Spleen (tissue), 11 donors: Measurements from ENCODE around the gene DAO. TPM values are rescaled to one million over a fixed set of nuclear protein-coding genes. Genes with fewer than 3 reads are reported as not detected.

ENCODE experiments used
- DNase-seq: peaks from one replicate; pipeline ENCODE4 v3.0.0-alpha.2; 2020
- H3K27ac ChIP-seq, 8 donors: fragments of 200-600 bp; sonication (generic) in 7 of 8; 1 replicate in 4 of 8; 2 replicates in 4 of 8; pipeline versions ENCODE4 v1.5.0 to v1.8.0; 2016 to 2021; ENCODE audit warnings: inconsistent platforms in 4 of 8, mild to moderate bottlenecking in 4 of 8, moderate library complexity in 1 of 8
- H3K27me3 ChIP-seq, 7 donors: fragments of 200-600 bp; sonication (generic) in 6 of 7; replicated peaks in 1 of 7; 1 replicate in 4 of 7; 2 replicates in 3 of 7; pipeline versions ENCODE4 v1.5.0 to v1.8.0; 2016 to 2021; ENCODE audit warnings: inconsistent platforms in 3 of 7, mild to moderate bottlenecking in 1 of 7
- H3K36me3 ChIP-seq, 6 donors: fragments of 200-600 bp; sonication (generic) in 5 of 6; 1 replicate in 4 of 6; 2 replicates in 2 of 6; pipeline versions ENCODE4 v1.5.0 to v1.8.0; 2016 to 2021; ENCODE audit warnings: inconsistent platforms in 2 of 6
- H3K4me1 ChIP-seq, 6 donors: fragments of 200-600 bp; sonication (generic) in 5 of 6; 1 replicate in 3 of 6; 2 replicates in 3 of 6; pipeline versions ENCODE4 v1.5.0 to v1.8.0; 2016 to 2021; ENCODE audit warnings: inconsistent platforms in 3 of 6
- H3K4me3 ChIP-seq, 8 donors: fragments of 200-600 bp; sonication (generic) in 7 of 8; 1 replicate in 4 of 8; 2 replicates in 4 of 8; pipeline versions ENCODE4 v1.5.0 to v1.8.0; 2016 to 2021; ENCODE audit warnings: inconsistent platforms in 4 of 8, mild to moderate bottlenecking in 4 of 8, moderate library complexity in 2 of 8
- H3K9me3 ChIP-seq, 8 donors: fragments of 200-600 bp; sonication (generic) in 7 of 8; 1 replicate in 4 of 8; 2 replicates in 4 of 8; pipeline versions ENCODE4 v1.5.0 to v1.8.0; 2016 to 2021; ENCODE audit warnings: inconsistent platforms in 4 of 8
- CTCF ChIP-seq, 11 experiments: fragments of 200-600 bp in 7 of 11; fragments of 450-650 bp in 4 of 11; sonication (generic) in 4 of 11; IDR thresholded peaks in 8 of 11; conservative IDR thresholded peaks in 3 of 11; 1 replicate in 7 of 11; 2 replicates in 4 of 11; pipeline versions ENCODE4 v1.4.0 to v1.8.0; 2016 to 2021; ENCODE audit warnings: antibody characterized with exemption in 11 of 11, inconsistent platforms in 4 of 11, mild to moderate bottlenecking in 1 of 11
- POLR2A ChIP-seq, 3 donors: fragments of 450-650 bp; IDR thresholded peaks; one replicate each; pipeline ENCODE4 v1.5.1; 2017; ENCODE audit warnings: antibody characterized with exemption in 3 of 3, mild to moderate bottlenecking in 1 of 3
- POLR2AphosphoS5 ChIP-seq, 3 donors: sonication (generic); formaldehyde crosslinking; IDR thresholded peaks; one replicate each; pipeline ENCODE4 v1.5.1; 2017; ENCODE audit warnings: antibody characterized with exemption in 3 of 3
- WGBS, 5 donors: extraction: QIAGEN DNeasy Blood & Tissue Kit in 3 of 5; methylation state at CpG; one replicate each; pipeline versions ENCODE4 v1.1.5 to v1.1.7; 2013 to 2018; 5-methylcytosine and 5-hydroxymethylcytosine counted together
- intact Hi-C: fragments of 100-400 bp; cut with DNase I; formaldehyde crosslinking; loops from one replicate; pipeline ENCODE4 v1.15.0; 2023; ENCODE audit warnings: low total_unique reads
- polyA plus RNA-seq, 3 donors: library from polyadenylated mRNA; stranded (reverse); fragments of 200-250 nt; gene quantifications; one replicate each; pipeline ENCODE4 v1.2.1, GENCODE V29; 2013
- total RNA-seq, 7 donors: library from RNA; depleted of rRNA in 3 of 7; stranded (reverse); fragments of >200 nt in 3 of 7; fragmentation: NEBNext Ultra II Directional in 4 of 7; extraction: Animal tissue kit (Norgen Biotek cat#: 25700) in 4 of 7; gene quantifications; one replicate each; pipeline versions ENCODE4 v1.1.0 to v1.2.1, GENCODE V29; 2016 to 2021
- donor health status: healthy with polysubstance abuse.
- donor health status: DM: no; HTN: no; CAD: no; lungs with moderate emphysema.
- donor health status: DM: no; HTN: no; CAD: no.
- donor health status: Bipolar disorder and iron deficiency.
- donor health status: healthy.
- donor health status: DM: no; HTN: no; CAD: no.
- donor health status: DM: yes; HTN: yes; CAD: no.

DAO gene
- total and polyA plus RNA-seq, 10 donors = 0.42 TPM; not detected in 9

GRCh38 chr12:108928695-108929094 lies 48.8 kb downstream of the DAO start:
- Histone ChIP-seq H3K27ac (no peak overlapping the region), H3K4me1 (peaks cover 0 to 16% (median 8%) of the 10 kb centered on the region in 6 donors), H3K36me3 (no peaks in the 10 kb centered on the region), H3K9me3 (peaks cover 0 to 3% (median 0%) of the 10 kb centered on the region in 8 donors), H3K4me3 (no peak overlapping the region), H3K27me3 (no peaks in the 10 kb centered on the region)
- TF ChIP-seq POLR2AphosphoS5 (IDR thresholded peaks at IDR 0.05) = no peak
- no peak for TF ChIP-seq POLR2A (IDR thresholded peaks at IDR 0.05)
- no peak for TF ChIP-seq CTCF (IDR thresholded peaks at IDR 0.05 in 8 of 11, conservative IDR thresholded peaks at IDR 0.05 in 3 of 11)
- no peak for DNase-seq
- WGBS, 5 donors = 86 to 99% (median 94%) methylated on average over 8 of the region's 8 CpGs
- intact Hi-C loops = no loop called here

GRCh38 chr12:108930155-108930554 lies 50.3 kb downstream of the DAO start:
- 24 to 45% (median 41%) methylated on average over 5 of the region's 5 CpGs for WGBS, 5 donors
- no peak for TF ChIP-seq CTCF (IDR thresholded peaks at IDR 0.05 in 8 of 11, conservative IDR thresholded peaks at IDR 0.05 in 3 of 11)
- no peak for TF ChIP-seq POLR2A (IDR thresholded peaks at IDR 0.05)
- TF ChIP-seq POLR2AphosphoS5 (IDR thresholded peaks at IDR 0.05) = no peak
- peaks cover 0 to 3% (median 0%) of the 10 kb centered on the region in 8 donors for H3K9me3 ChIP-seq
- peak overlapping the region in 1 of 8 donors; percentile 21 for H3K27ac ChIP-seq
- H3K27me3 ChIP-seq = no peaks in the 10 kb centered on the region
- DNase-seq = no peak
- peaks cover 0 to 16% (median 8%) of the 10 kb centered on the region in 6 donors for H3K4me1 ChIP-seq
- H3K36me3 ChIP-seq = no peaks in the 10 kb centered on the region
- intact Hi-C loops = no loop called here
- H3K4me3 ChIP-seq = no peak overlapping the region

- DNase-seq = no peak
- no peak overlapping the region for H3K4me3 ChIP-seq
- peaks cover 0 to 16% (median 8%) of the 10 kb centered on the region in 6 donors for H3K4me1 ChIP-seq
- H3K27me3 ChIP-seq = no peaks in the 10 kb centered on the region
- no peak overlapping the region for H3K27ac ChIP-seq
- no peak for TF ChIP-seq POLR2A (IDR thresholded peaks at IDR 0.05)
- no peak for TF ChIP-seq CTCF (IDR thresholded peaks at IDR 0.05 in 8 of 11, conservative IDR thresholded peaks at IDR 0.05 in 3 of 11)
- no peak for TF ChIP-seq POLR2AphosphoS5 (IDR thresholded peaks at IDR 0.05)
- 92 to 97% (median 93%) methylated on average over 3 of the region's 3 CpGs for WGBS, 5 donors
- intact Hi-C loops = no loop called here
- H3K36me3 ChIP-seq = no peaks in the 10 kb centered on the region
- peaks cover 0 to 3% (median 0%) of the 10 kb centered on the region in 8 donors for H3K9me3 ChIP-seq
Measured at GRCh38 chr12:108930756-108931155, 50.9 kb downstream of the DAO start.

GRCh38 chr12:108933949-108934348 lies 54.1 kb downstream of the DAO start:
- intact Hi-C loops = no loop called here
- Histone ChIP-seq H3K4me3 (no peak overlapping the region), H3K9me3 (no peaks in the 10 kb centered on the region), H3K36me3 (no peaks in the 10 kb centered on the region), H3K27me3 (no peaks in the 10 kb centered on the region), H3K27ac (no peak overlapping the region), H3K4me1 (peaks cover 0 to 16% (median 8%) of the 10 kb centered on the region in 6 donors)
- WGBS, 5 donors = 76 to 91% (median 80%) methylated on average over 6 of the region's 6 CpGs
- DNase-seq = no peak
- TF ChIP-seq CTCF (IDR thresholded peaks at IDR 0.05 in 8 of 11, conservative IDR thresholded peaks at IDR 0.05 in 3 of 11) (no peak), POLR2AphosphoS5 (IDR thresholded peaks at IDR 0.05) (no peak), POLR2A (IDR thresholded peaks at IDR 0.05) (no peak)
